HG03439 (cell line): ENCODE measurements around the gene SLC25A3.
"Not testable (repeated sequence)": the region's sequence is repeated elsewhere in the genome, so short reads cannot be mapped to it uniquely, and the experiment has no call there.

Experiments used
- ATAC-seq: cut with Tn5 transposase; IDR thresholded peaks from one replicate; pipeline ENCODE4 v1.9.1; 2021; ENCODE audit warnings: mild to moderate bottlenecking, moderate library complexity; ENCODE audit not compliant: unreplicated experiment

Gene SLC25A3

GRCh38 chr12:98593351-98594049, at the start of gene SLC25A3:
Gene SLC25A3 (plus strand): TSS chr12:98593686. CDS start chr12:98593979, 293 bp downstream.
- peak; percentile 98 for ATAC-seq

DNA sequence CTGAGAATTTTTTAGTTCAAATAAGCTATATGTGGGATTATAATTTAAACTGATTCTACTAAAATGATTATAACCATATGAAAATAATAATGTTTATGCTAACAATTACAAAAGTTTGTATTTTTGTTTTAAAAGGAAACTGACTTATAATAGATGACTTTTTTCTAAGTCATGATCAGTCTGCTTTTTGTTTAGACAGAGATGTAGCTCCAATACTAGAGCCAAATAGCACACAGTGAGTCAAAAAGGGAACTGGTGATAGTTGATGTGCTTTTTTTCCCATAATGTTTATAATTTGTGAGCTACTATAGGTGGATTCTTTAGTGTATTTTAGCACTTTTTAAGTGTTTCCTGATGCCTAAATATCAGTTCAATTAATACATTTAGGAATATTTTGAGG, 49.8 kb upstream of the SLC25A3 start:
- ATAC-seq: no peak

GRCh38 chr12:98544751-98545150, 48.7 kb upstream of the SLC25A3 start:
- ATAC-seq: no peak

- no peak for ATAC-seq
Observed at GRCh38 chr12:98549371-98550110, 43.9 kb upstream of the SLC25A3 start.

DNA sequence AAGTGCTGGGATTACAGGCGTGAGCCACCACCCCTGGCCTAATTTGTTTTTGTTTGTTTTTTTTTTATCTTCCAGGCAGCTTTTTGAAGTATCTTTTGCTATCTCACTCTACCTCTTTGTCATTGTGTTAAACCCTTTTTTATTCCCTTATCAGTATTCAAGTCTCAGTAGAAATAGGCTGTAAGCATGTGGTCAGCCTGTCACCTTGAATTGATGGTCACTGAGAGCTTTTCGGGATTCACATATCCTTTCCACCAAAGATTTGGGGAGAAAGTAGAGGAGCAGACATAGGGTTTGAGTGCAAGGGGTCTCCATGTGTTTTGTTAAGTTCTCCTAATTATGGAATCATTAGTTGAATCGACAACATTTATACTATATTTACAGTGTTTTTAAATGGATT, 41.7 kb upstream of the SLC25A3 start:
- no peak for ATAC-seq

GRCh38 chr12:98558097-98558496, 35.4 kb upstream of the SLC25A3 start:
- not testable (repeated sequence) for ATAC-seq

GRCh38 chr12:98559666-98560065, 33.8 kb upstream of the SLC25A3 start:
- no peak for ATAC-seq

GRCh38 chr12:98561846-98562245, 31.6 kb upstream of the SLC25A3 start:
- ATAC-seq: no peak

GRCh38 chr12:98572010-98572409, 21.5 kb upstream of the SLC25A3 start:
- ATAC-seq: no peak

DNA sequence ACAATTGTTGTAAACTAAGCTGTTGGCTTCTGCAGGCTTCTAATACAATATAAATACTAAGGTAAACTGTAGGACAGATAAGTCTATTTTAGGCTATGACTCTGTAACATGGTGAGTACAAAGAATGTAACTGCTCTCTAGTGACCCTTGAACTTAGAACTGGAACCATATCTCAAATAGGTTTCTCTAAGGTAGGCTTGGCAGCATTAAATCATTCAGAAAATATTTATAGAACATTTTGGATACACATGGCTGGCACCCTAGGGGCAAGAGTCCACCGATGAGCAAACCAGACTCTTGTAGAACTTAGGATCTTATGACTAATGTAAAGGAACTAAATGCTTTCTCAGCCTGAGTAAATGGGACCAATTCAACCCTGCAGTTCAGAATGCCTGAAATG, 19.4 kb upstream of the SLC25A3 start:
- no peak for ATAC-seq

DNA sequence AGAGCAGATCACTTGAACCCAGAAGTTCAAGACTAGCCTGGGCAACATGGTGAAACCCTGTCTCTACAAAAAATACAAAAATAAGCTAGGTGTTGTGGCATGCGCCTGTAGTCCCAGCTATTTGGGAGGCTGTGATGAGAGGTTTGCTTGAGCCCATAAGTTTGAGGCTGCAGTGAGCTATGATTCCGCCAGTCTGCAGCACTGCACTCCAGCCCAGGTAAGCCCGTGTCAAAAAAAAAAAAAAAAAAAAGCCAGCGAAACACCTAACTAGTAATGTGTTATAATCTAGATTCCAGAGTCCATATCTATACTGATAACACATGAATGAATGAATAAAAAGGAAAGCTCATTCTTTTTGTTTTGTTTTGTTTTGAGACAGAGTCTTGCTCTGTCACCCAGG, 18.5 kb upstream of the SLC25A3 start:
- ATAC-seq: no peak

GRCh38 chr12:98576795-98577194, 16.7 kb upstream of the SLC25A3 start:
- ATAC-seq: not testable (repeated sequence)

- no peak for ATAC-seq
Observed at GRCh38 chr12:98578392-98578791, 15.1 kb upstream of the SLC25A3 start.

- ATAC-seq: no peak
Observed at GRCh38 chr12:98578821-98579220, 14.7 kb upstream of the SLC25A3 start.

DNA sequence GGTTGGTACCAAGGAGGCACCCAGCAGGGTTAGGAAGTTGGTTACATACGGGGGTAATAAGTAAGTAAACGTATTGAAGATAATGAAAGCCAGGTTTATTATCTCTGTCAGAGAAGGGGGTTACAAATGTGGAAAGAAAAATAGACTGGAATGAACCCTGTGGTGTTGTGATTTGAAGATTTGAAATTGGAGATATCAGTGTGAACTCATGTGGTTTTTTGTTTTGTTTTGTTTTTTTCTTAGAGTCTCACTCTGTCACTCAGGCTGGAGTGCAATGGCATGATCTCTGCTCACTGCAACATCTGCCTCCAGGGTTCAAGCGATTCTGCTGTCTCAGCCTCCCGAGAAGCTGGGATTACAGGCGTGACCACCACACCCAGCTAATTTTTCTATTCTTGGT, 14.1 kb upstream of the SLC25A3 start:
- ATAC-seq: no peak

GRCh38 chr12:98579835-98580234, 13.7 kb upstream of the SLC25A3 start:
- no peak for ATAC-seq

DNA sequence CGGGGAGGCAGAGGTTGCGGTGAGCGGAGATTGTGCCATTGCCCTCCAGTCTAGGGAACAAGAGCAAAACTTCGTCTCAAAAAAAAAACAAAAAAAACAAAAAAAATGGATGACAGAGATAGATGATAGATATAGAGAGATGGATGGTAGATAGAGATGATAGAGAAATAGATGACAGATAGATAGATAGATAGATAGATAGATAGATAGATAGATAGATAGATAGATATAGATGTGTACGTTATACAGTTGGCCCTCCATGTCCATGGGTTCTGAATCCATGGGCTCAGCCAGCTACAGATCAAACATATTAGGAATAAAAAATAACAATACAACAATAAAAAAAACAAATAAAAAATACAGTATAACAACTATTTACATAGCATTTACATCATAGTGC, 12.8 kb upstream of the SLC25A3 start:
- no peak for ATAC-seq

DNA sequence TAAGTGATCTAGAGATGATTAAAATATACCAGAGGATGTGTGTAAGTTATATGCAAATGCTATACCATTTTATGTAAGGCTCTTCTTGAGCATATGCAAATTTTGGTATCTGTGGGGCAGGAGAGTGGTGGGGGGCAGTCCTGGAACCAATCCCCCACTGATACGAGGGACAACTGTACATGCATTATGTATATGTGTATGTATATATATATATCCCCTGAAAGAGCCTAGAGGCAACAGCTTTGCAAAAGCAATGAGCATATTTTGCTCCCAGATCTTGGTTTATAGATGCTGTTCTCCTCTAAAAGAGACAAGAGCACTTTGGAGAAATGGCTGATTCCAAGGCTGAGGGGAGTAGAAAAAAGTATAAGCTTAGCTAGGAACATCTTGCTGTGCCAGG, 12.4 kb upstream of the SLC25A3 start:
- no peak for ATAC-seq

- ATAC-seq: no peak
Observed at GRCh38 chr12:98582093-98582492, 11.4 kb upstream of the SLC25A3 start.

DNA sequence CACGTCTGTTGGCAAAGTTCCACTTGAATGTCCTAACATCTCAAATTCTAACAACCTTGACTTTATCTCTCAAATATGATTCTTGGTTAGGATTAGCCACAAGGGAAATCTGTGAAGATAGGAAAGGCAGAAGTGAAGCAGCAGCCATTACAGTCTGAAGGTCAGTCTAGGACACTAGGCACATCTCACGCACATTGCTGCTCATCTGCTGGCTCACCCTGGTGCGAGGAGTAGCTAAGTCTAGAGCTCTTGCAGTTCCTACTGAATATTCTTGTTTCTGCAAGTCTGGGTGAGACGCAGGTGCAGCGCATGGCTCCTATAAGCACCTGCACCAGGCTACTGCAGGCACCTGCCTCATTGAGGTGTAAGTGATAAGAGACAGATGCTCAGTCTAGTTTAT, 6.4 kb upstream of the SLC25A3 start:
- ATAC-seq: no peak

GRCh38 chr12:98591209-98591608, 2.3 kb upstream of the SLC25A3 start:
- no peak for ATAC-seq

GRCh38 chr12:98592825-98593322, 612 bp upstream of the SLC25A3 start:
- ATAC-seq: no peak
